HepG2 (cell line): Measurements from ENCODE around the gene INTS15. TPM values are rescaled to one million over a fixed set of nuclear protein-coding genes. Genes with fewer than 3 reads are reported as not detected.

ENCODE experiments used
- FUBP1 ChIP-seq: sonication (generic); formaldehyde crosslinking; IDR thresholded peaks from 2 replicates; pipeline ENCODE4 v1.5.1; 2020; ENCODE audit warnings: missing genetic modification reagents, mild to moderate bottlenecking, borderline replicate concordance
- HIVEP1 ChIP-seq: sonication (generic); formaldehyde crosslinking; IDR thresholded peaks from 2 replicates; pipeline ENCODE4 v1.4.0; 2020; ENCODE audit warnings: mild to moderate bottlenecking, missing genetic modification reagents
- KDM6A ChIP-seq: IDR thresholded peaks from 2 replicates; pipeline ENCODE4 v1.6.1; 2016; ENCODE audit warnings: low read depth
- MTA1 ChIP-seq: sonication (generic); formaldehyde crosslinking; IDR thresholded peaks from 2 replicates; pipeline ENCODE4 v1.4.0; 2020; ENCODE audit warnings: missing genetic modification reagents, mild to moderate bottlenecking, borderline replicate concordance
- NFYB ChIP-seq: sonication (generic); formaldehyde crosslinking; IDR thresholded peaks from 2 replicates; pipeline ENCODE4 v1.4.0; 2020; ENCODE audit warnings: missing genetic modification reagents
- PBX2 ChIP-seq: IDR thresholded peaks from 2 replicates; pipeline ENCODE4 v1.6.1; 2016; ENCODE audit warnings: control low read depth
- PCBP1 ChIP-seq: fragments of 200-400 bp; formaldehyde crosslinking; IDR thresholded peaks from 2 replicates; pipeline ENCODE4 v1.6.1; 2017; ENCODE audit warnings: mild to moderate bottlenecking, low read depth, low read length, borderline replicate concordance
- RBM22 ChIP-seq: fragments of 200-400 bp; formaldehyde crosslinking; optimal IDR thresholded peaks from 2 replicates; pipeline ENCODE3; 2017; ENCODE audit warnings: mild to moderate bottlenecking, low read length, moderate library complexity
- THRA ChIP-seq: sonication (generic); formaldehyde crosslinking; IDR thresholded peaks from 2 replicates; pipeline ENCODE4 v1.4.0; 2020; ENCODE audit warnings: missing genetic modification reagents, borderline replicate concordance
- TOPORS ChIP-seq: sonication (generic); formaldehyde crosslinking; IDR thresholded peaks from 2 replicates; pipeline ENCODE4 v1.8.0; 2023; ENCODE audit warnings: mild to moderate bottlenecking, missing genetic modification reagents
- ZBTB40 ChIP-seq, 2 experiments: fragments of 450-650 bp in 1 of 2; sonication (generic) in 1 of 2; formaldehyde crosslinking in 1 of 2; IDR thresholded peaks; 2 replicates each; pipeline versions ENCODE4 v1.6.1 to v1.8.0; 2016 to 2022; ENCODE audit warnings: antibody characterized with exemption in 1 of 2, mild to moderate bottlenecking in 1 of 2, missing genetic modification reagents in 1 of 2
- ZNF329 ChIP-seq: sonication (generic); formaldehyde crosslinking; IDR thresholded peaks from 2 replicates; pipeline ENCODE4 v1.9.0; 2021; ENCODE audit warnings: low read depth, mild to moderate bottlenecking, missing genetic modification reagents
- ZNF337 ChIP-seq: sonication (generic); formaldehyde crosslinking; IDR thresholded peaks from 2 replicates; pipeline ENCODE4 v1.5.1; 2020; ENCODE audit warnings: missing genetic modification reagents, low read depth, mild to moderate bottlenecking, borderline replicate concordance
- ZNF383 ChIP-seq: sonication (generic); formaldehyde crosslinking; IDR thresholded peaks from 2 replicates; pipeline ENCODE4 v1.4.0; 2020; ENCODE audit warnings: missing genetic modification reagents, mild to moderate bottlenecking, borderline replicate concordance
- ZNF678 ChIP-seq: sonication (generic); formaldehyde crosslinking; IDR thresholded peaks from 2 replicates; pipeline ENCODE4 v1.4.0; 2020; ENCODE audit warnings: mild to moderate bottlenecking, missing genetic modification reagents
- polyA plus RNA-seq, 8 experiments: library from polyadenylated mRNA; depleted of rRNA in 3 of 8; stranded (reverse) in 7 of 8; unstranded in 1 of 8; fragments of >200 nt; fragmentation: Illumina TruSeq in 4 of 8; extraction: Trizol in 4 of 8; gene quantifications; 2 replicates each; pipeline versions ENCODE4 v1.2.1 to v1.2.3, GENCODE V29; 2011 to 2016; ENCODE audit warnings: low read depth in 4 of 8, missing spikeins in 1 of 8, mixed read lengths in 1 of 8; ENCODE audit not compliant: insufficient read depth in 1 of 8
- total RNA-seq, 5 experiments: library from RNA; depleted of rRNA; stranded (reverse); fragments of >200 nt; fragmentation: Illumina TruSeq; extraction: Trizol; gene quantifications; 2 replicates each; pipeline ENCODE4 v1.2.3, GENCODE V29; 2016; ENCODE audit warnings: low read depth in 1 of 5

INTS15 gene
- total and polyA plus RNA-seq, 2 of the 13 experiments (the other 11 are each of a cell fraction or from before 2014, with no cell fraction given) = 16.3 to 25.7 TPM

- TF ChIP-seq KDM6A (CRISPR knock-in tag) (no peak), ZNF383 (CRISPR knock-in tag) (no peak), RBM22 (no peak), HIVEP1 (CRISPR knock-in tag) (no peak), PBX2 (CRISPR knock-in tag) (no peak), ZNF337 (CRISPR knock-in tag) (no peak), FUBP1 (CRISPR knock-in tag) (no peak), ZNF329 (CRISPR knock-in tag) (no peak), THRA (CRISPR knock-in tag) (no peak), NFYB (CRISPR knock-in tag) (no peak), TOPORS (CRISPR knock-in tag) (peak; percentile 95), ZNF678 (CRISPR knock-in tag) (0 out of 2 replicates have a peak, but pooled peaks have one; percentile 49), MTA1 (0 out of 2 replicates have a peak, but pooled peaks have one; percentile 14), ZBTB40 (IDR thresholded peaks at IDR 0.05) (no peak), ZBTB40 (CRISPR knock-in tag; IDR thresholded peaks at IDR 0.05) (peak; percentile 69), PCBP1 (no peak)
Observed at GRCh38 chr7:6589829-6590644, at the start of gene INTS15 (continued).
